Hematopoietic multipotent progenitor cell treated with erythropoietin and hydrocortisone succinate and interleukin-3 and kit ligand, for 17 days (in vitro differentiated cells): ENCODE data around the gene MYDGF.
"Not testable (repeated sequence)": the region's sequence is repeated elsewhere in the genome, so short reads cannot be mapped to it uniquely, and the experiment has no call there.

ENCODE experiments used
- DNase-seq: peaks from one replicate; pipeline ENCODE4 v3.0.0-alpha.2; 2015; ENCODE audit warnings: low spot score

The MYDGF gene

GRCh38 chr19:4699826-4700692 lies 29.9 kb upstream of the MYDGF start:
- DNase-seq: no peak

DNA sequence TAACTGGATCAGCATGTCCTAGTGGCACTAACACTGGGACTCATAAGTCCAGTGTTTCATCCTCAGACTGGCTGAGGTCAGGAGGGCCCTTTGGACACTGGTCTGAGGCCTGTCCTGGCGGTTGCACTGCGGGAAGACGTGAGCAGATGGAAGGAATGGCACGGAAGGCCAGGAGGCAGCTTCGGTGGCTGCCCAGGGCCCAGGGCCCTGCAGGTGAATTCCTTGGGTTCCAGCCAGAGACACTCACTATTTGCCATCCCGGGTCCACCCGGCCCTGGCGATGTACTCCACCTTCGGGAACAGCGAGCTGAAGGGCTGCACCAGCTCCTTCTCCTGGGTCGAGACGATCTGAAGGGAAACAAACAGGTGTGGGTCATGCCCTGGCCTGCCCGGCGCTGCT lies 27.2 kb upstream of the MYDGF start:
- no peak for DNase-seq

- no peak for DNase-seq
These were observed 25.1 kb upstream of the MYDGF start for GRCh38 chr19:4695224-4695731.

DNA sequence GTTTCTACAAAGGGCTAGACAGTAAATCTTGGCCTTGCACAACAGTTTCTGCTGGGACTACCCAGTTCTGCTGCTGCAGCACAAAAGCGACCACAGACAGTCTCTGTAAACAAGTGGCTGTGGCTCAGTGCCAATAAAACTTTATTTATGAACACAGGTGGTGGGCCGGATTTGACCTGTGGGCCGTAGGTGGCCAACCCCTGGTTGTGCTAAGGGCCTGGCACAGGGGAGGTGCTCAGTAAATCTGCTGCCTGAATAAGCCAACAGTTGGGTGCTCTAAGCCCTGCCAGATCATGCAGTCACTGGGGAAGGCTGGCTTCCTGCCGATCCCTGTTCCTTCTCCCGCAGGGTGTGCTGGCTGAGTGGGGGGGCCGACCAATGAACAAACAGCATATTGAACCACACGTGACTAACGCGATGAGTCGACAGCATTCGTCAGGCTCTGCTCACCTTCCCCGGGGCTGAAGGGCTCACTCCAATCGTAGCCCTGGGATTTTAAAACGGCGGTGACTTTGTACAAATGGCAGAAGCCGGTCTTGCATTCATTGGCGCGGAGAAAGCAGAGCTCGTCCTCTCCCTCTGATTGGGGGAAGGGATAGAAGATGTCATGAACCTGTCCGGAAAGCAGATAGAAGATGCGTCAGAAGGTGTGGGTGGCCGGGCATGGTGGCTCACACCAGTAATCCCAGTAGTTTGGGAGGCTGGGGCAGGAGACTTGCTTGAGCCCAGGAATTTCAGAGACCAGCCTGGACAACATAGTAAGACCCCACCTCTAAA lies 24.3 kb upstream of the MYDGF start:
- DNase-seq: no peak

DNA sequence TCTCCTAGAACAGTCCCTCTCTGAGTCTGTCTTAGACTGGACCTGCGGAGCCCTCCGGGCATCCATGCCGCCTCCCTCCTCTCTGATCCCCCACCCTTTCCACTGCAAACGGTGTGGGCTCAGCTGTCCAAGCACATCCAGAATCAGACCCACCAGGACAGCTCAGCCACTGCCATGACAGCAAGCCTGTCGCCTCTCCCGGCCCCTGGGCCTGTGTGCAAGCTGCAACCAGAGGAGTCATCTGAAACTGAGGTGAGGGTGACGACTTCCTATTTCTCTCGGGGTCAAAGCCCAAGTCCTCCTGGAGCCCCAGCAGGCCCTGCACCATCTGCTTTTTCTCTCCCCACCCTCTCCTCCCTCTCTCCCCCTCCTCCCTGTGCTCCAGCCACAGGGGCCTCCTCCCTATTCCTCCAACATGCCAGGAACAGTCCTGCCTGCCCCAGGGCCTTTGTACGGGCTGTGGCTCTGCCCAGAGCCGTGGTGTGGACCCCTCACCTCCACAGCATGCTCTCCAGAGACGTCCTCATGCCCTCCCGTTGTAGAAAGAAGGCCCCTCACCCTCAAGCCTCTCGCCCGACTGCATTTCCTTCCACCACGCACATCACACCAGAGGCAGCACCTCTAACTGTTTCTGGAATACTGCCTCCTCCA lies 23.5 kb upstream of the MYDGF start:
- no peak for DNase-seq

GRCh38 chr19:4693078-4693350 lies 22.9 kb upstream of the MYDGF start:
- DNase-seq: no peak

DNA sequence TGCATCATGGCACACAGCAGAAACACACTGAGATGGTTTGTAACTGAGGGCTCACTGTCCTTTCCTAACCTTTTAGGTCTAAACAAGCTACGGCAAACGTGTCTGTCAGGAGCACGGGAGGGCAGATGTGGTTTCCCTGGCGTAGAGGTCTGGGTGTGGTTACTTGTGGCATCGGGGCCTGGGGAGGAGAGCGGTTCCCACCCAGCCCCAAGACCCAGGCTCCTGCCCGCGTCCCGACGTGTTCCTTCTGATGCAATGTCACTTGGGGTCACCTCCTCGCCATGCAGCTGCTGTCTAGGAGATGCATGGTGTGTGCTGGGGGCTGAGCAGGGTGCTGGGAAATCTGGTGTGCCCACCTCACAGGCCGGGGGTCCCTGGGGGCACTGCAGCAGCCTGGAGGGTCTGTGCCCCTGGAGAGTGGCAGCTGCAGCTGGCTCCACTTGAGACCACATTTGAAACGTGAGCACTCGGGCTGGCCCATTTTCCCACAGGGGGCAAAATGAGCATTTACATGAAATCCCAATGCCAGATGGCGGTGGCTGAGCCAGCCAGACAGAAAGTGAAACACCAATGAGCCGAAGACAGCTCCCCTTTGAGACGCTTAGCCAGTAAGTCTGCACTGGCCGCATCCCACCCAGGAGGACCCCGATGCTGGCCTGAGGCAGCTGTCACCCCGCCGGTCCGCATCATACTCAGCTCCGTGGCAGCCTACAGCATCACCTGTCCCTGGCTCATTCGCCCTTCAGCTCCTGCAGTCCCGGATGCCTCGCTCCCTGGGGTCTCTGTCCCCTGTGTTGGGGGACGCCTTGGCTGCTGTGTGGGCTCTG lies 22.3 kb upstream of the MYDGF start:
- DNase-seq: no peak

GRCh38 chr19:4691373-4691772 lies 21.2 kb upstream of the MYDGF start:
- DNase-seq: no peak

- no peak for DNase-seq
These were observed 20.2 kb upstream of the MYDGF start for GRCh38 chr19:4690361-4690760.

- DNase-seq: no peak
These were observed 19.3 kb upstream of the MYDGF start for GRCh38 chr19:4689403-4689802.

DNA sequence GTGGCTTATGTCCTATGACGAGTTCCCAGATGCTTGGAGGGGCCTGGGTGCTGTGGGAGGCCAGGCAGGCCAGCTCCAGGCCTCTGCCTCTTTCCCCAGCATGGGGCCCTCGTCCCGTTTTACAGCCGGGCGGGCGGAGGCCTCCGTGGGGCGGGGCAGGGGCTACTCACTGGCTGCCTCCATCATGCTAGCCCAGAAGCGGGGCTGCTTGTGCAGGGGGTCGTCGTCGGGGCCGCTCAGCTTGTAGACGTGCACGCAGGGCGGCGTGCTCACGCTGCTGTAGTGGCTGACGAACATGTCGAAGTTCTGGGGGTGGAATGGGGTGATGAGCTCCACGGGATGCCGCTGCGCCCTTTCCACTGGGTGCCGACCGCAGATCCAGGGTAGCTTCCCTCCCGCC lies 18.4 kb upstream of the MYDGF start:
- DNase-seq: no peak

DNA sequence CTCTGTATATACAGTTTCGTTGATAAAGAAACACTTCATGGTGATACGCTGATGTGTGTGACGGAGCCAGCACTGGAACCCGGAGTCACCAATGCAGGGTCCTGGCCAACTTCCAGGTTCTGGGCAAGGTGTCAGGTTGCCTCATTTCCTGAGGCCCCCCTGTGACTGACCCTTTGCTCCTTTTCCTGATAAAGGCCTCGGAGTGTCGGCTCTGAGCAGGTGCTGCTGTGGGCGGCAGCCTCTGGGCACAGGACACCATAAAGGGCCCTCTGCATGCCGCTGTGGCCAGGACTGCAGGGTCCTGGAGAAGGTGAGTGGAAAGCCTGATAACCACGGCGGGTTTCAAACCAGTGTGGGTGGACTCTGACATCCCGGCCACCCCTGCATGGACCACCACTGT lies 17.3 kb upstream of the MYDGF start:
- DNase-seq: no peak

DNA sequence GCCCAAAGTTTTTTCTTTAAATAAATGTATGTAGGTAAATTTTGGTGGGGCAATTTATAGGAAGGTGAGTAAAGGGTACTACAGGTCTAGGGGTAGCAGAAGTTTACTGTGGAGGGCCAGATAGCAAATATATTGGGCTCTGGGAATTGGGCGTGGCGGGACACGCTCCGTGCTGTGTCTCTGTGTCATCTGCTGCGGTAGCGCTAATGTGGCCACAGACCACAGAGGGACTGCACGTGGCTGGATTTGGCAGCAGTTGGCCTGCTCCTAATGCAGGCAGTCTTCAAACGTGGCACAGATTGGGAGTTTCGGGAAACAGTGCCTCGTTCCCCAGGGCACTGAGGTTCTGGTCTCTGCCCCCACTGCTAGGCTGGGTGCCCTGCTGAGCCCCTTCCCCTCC lies 16.6 kb upstream of the MYDGF start:
- DNase-seq: no peak

- no peak for DNase-seq
These were observed 14.4 kb upstream of the MYDGF start for GRCh38 chr19:4684312-4685095.

DNA sequence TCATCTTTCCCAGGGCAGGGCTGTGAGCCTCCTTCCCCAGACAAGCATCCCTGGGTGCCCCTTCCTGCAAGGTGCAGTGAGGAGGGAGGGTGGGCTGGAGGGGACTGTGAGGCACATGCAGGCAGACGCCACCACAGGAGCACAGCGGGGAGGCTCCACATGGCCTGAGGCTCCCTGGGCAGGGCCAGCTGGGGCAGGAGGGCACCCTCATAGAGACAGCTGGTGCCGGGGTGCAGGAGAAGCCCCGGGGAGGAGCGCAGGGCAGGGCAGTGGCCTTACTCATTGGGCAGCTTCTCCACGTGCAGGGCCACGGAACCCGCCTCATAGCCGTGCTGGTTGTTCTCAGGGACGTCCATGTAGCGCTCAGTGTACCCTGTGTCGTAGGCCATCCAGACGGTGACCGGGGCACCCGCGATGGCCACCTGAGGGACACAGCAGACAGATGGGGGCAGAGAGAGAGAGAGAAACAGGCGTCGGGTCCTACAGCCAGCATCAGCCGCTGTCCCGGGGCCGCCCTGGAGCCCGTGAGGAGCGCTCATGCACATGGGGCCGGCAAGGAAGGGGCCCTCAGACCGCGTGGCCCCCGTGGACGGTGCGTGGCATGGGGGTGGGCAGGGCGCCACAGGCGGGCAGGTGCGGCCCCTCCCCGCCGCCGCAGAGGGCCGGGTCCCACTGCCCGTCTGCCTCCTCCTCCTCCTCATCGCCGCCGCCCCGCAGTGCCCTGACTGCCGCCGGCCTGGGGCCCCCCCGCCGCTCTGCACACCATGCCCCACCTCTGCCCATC lies 12.5 kb upstream of the MYDGF start:
- DNase-seq: no peak

- not testable (repeated sequence) for DNase-seq
These were observed 9.9 kb upstream of the MYDGF start for GRCh38 chr19:4680021-4680420.

GRCh38 chr19:4678881-4679790 lies 9.0 kb upstream of the MYDGF start:
- DNase-seq: peak; percentile 11

DNA sequence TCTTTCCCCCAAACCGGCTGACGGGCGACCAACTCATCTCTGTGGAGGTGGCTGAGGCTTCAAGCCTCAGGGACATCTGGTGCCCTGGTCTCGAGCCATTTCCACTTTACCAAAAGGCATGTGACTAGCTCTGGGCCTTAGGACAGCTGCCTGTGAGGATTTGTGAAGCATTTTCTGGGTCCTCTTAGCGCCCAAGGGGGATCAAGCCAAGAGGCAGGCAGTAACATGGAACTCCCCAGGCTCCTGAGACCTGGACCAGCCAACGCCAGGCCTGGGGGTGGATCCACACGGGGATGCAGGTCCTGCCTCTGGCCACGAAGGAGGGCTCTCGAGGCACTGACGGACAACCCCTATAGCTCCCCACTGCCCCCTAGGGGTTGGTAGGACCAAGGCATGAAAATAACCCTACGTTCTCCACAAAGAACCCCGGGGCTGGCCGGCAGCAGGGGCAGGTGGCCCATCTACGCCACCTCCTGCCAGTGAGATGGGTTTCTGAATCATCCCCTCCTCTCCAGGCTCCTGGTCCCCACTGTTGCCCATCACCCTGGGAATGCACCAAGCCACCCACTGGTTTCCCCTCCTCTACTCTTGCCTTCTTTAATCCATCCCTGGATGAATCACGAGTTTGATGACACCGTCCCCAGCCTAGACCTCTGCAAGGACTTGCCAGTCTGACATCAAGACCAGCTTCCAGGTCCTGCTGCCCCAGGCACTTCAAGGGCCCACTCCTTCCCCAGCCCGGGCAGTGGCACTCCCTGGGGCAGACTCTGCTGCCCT lies 7.0 kb upstream of the MYDGF start:
- DNase-seq: peak; percentile 23

DNA sequence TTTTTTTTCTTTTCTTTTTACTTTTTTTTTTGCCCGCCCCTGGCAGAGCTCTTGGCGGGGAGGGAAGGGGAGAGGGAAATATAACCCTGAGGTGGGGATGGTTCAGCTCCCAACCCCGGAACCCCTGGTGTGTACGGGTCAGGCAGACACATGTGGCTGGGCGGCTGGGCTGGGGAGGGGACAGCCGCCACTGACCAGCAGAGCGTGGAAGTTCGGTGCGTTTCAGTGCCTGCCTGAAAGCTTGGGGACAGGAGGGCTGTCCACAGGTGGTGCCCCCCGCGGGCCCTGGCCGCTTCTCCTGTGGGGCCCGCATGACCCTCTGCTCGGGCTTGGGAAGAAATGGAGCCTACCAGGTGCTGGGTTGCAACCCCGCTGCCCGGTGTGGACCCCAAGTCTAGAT lies 5.2 kb upstream of the MYDGF start:
- no peak for DNase-seq
